Measurements from ENCODE around the gene MELTF.

The MELTF gene

DNA sequence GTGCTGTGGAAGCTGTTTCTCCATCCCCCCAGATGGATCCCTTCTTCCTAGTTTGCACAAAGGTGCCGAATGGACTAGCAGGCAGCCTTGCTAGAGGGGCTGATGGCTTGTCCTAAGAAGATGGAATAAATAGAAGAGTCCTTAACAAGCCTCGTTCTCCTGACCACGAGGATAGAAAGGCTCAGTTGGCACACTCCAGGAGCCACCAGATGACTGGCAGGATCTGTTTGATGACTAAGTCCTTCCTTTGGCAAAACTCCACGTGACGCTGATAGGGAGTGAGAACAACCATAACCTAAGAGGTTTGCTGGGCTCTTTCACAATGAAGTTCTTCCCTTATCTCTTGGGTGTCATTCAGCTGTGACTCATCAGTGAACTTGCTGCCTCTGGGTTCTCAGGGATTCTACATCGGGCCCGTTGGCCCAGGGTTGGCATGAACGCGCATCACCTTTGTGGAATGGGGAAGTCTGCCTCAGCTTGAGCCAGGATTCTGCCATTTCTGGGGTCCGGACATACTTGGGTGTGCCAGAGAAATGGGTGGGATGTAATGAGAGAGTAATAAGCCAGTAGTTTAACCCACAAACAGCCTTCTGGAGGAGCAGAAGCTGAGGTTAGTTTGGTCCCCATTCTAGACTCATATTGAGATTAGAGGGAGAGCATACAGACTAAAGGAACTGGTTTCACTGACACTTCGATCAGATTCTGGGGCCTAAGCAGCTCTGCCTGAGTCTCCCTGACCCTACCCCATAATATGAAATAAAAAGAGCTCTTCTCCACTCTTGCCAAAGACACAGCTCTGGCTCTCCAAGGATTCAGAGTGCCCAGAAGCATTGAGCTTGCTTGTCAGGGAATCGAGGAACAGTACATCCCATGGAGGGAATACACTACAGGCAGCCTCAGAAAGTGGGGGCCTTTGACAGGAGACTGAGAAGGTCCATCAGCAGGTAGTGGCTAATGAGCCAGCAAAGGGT, 2.0 kb upstream of the MELTF start:
- no peak overlapping the region for H3K4me3 ChIP-seq (ENCODE audit: low read depth, low read length)

GRCh38 chr3:197030379-197031314, 1.0 kb upstream of the MELTF start:
- no peak overlapping the region for H3K4me3 ChIP-seq (ENCODE audit: low read depth, low read length)
- no peak for DNase-seq (ENCODE audit: low read depth)
- TF ChIP-seq CTCF (IDR thresholded peaks at IDR 0.05; ENCODE audit: low read depth, low read length, missing control alignments), result no peak

More for the DNA sequence above, 2.0 kb upstream of the MELTF start:
- no peak for DNase-seq (ENCODE audit: low read depth)
- TF ChIP-seq CTCF (IDR thresholded peaks at IDR 0.05; ENCODE audit: low read depth, low read length, missing control alignments), result no peak

DNA sequence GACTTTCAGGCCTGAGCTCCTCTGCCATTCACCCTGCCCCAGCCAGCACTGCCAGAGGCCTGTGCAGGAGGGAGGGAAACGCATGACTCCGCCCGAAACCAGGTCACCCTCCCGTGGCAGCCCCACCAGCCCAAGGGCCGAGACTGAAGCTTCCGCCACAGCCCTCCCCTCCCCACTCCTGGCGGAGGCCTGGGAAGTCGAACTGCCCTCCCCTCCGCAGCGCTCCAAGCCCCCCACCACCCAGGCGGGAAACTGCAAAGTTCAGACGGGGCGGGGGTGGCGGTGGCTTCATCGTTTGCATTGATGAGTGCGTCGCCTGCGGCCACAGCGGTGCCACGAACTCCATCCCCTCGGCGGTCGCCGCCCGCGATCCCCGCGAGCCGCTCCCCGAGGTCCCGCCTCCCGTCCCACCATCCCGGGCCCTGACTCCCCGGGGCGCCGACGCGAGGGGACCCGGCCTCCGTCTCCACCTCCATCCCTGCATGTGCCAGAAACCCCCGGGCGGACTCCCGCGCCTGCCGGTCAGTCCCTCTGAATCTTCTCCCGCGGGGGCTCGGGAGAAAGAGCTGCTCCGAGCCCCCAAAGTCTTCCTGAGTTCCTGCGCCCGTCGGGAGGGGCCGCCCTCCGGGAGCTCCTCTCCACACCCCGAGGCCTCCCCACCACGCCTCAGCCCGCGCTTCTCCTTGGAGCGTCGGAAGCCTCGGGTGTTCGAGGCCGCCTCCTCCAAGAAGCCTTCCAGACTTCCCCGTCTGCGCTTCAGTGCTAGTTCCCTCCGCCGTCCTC, 698 bp downstream of the MELTF start:
- DNase-seq (ENCODE audit: low read depth), result no peak

DNA sequence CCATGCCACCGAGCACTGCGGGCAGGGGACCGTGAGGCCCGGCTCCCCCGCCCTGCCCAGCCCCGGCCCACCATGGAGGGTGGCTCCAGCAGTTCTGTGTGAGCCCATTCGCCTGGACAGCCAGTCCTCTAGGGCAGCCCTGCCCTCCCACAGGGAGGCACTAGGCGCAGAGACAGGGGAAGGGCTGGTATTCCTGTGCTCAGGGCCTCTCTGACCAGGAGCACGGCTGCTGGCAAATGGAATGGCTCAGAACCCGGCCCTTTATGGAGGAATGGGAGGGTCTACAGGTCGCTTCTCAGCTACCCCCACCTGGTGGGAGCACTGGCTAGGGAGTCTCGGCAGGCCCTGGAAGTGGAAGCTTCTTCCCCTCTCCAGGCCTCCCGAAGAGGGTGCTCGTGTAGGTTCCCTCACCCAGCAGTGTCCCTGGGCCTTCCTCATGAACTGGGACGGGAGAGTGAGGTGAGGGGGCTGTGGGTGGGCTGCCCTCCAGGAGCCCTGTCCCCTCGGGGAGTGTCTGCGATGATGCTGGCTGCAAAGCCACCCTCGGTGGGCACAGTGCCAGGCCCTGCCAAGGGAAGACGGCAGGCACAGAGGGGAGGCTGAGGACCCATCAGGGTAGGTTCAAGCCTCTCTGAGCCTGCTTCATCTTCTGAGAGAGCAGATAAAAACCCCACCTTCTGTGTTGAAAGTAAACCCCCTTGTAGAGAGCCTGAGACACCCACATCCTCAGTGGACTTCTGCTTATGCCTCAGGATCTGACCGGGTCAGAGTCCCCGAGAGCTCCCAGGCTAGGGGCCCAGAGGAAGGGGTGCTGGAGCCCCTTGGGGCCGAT, 1.5 kb downstream of the MELTF start:
- TF ChIP-seq CTCF (IDR thresholded peaks at IDR 0.05; ENCODE audit: low read depth, low read length, missing control alignments), result no peak

More for the DNA sequence above, 698 bp downstream of the MELTF start:
- H3K4me3 ChIP-seq (ENCODE audit: low read depth, low read length), result peak overlapping the region; percentile 86
- no peak for TF ChIP-seq CTCF (IDR thresholded peaks at IDR 0.05; ENCODE audit: low read depth, low read length, missing control alignments)

GRCh38 chr3:197027151-197027895, 2.3 kb downstream of the MELTF start:
- DNase-seq (ENCODE audit: low read depth), result no peak
- no peak overlapping the region for H3K4me3 ChIP-seq (ENCODE audit: low read depth, low read length)
- no peak for TF ChIP-seq CTCF (IDR thresholded peaks at IDR 0.05; ENCODE audit: low read depth, low read length, missing control alignments)

More for the DNA sequence above, 1.5 kb downstream of the MELTF start:
- peak overlapping the region; percentile 86 for H3K4me3 ChIP-seq (ENCODE audit: low read depth, low read length)
- DNase-seq (ENCODE audit: low read depth), result no peak

Data from GM12864 (cell line).